GM12892 (cell line): ENCODE data around the gene ZIC2.

Experiments used
- POLR2AphosphoS5 ChIP-seq: IDR thresholded peaks from 2 replicates; pipeline ENCODE4 v1.6.1; 2011; ENCODE audit warnings: low read depth, low read length, control low read depth
- TAF1 ChIP-seq: IDR thresholded peaks from 2 replicates; pipeline ENCODE4 v1.6.1; 2011; ENCODE audit warnings: low read depth, mild to moderate bottlenecking, control low read depth, low read length, borderline replicate concordance

GRCh38 chr13:99953138-99953755 lies 28.3 kb upstream of the ZIC2 start:
- no peak for TF ChIP-seq POLR2AphosphoS5
- no peak for TF ChIP-seq TAF1
